SK-N-SH treated with all-trans-retinoic acid at 6 μM for 48 hours (cell line): Measurements from ENCODE around the gene KIAA1217.
"Not testable (repeated sequence)": the region's sequence is repeated elsewhere in the genome, so short reads cannot be mapped to it uniquely, and the experiment has no call there.

ENCODE experiments used
- ATAC-seq: fragments of 200-7000 bp; cut with Tn5 transposase; 3 replicates; pipeline ENCODE4 v1.9.1; 2020; ENCODE audit warnings: mild to moderate bottlenecking, moderate library complexity
- ARNTL ChIP-seq: fragments of 450-650 bp; formaldehyde crosslinking; IDR thresholded peaks from 2 replicates; pipeline ENCODE4 v1.5.0; 2020; ENCODE audit warnings: low read depth, mild to moderate bottlenecking, moderate library complexity, borderline replicate concordance
- BACH2 ChIP-seq: fragments of 250-450 bp; sonication (Bioruptor Pico); IDR thresholded peaks from 2 replicates; pipeline ENCODE4 v1.9.0; 2021; ENCODE audit warnings: mild to moderate bottlenecking, borderline replicate concordance
- CREB5 ChIP-seq: fragments of 250-450 bp; sonication (Bioruptor Pico); IDR thresholded peaks from 2 replicates; pipeline ENCODE4 v1.5.1; 2020; ENCODE audit warnings: low read depth, mild to moderate bottlenecking, moderate library complexity
- CSDC2 ChIP-seq: fragments of 250-450 bp; sonication (Bioruptor Pico); IDR thresholded peaks from 2 replicates; pipeline ENCODE4 v1.5.0; 2020; ENCODE audit warnings: mild to moderate bottlenecking, moderate library complexity
- CSRNP3 ChIP-seq: fragments of 250-450 bp; sonication (Bioruptor Pico); IDR thresholded peaks from 2 replicates; pipeline ENCODE4 v1.5.1; 2021; ENCODE audit warnings: mild to moderate bottlenecking, moderate library complexity
- ESRRG ChIP-seq: fragments of 250-450 bp; sonication (Bioruptor Pico); IDR thresholded peaks from 2 replicates; pipeline ENCODE4 v1.6.1; 2021; ENCODE audit warnings: mild to moderate bottlenecking
- GLIS3 ChIP-seq: fragments of 250-450 bp; sonication (Bioruptor Pico); IDR thresholded peaks from 2 replicates; pipeline ENCODE4 v1.5.0; 2020; ENCODE audit warnings: mild to moderate bottlenecking, moderate library complexity
- ISL1 ChIP-seq: fragments of 250-450 bp; sonication (Bioruptor Pico); IDR thresholded peaks from 2 replicates; pipeline ENCODE4 v2.1.2; 2022; ENCODE audit warnings: mild to moderate bottlenecking, moderate library complexity
- OSR1 ChIP-seq: fragments of 250-450 bp; sonication (Bioruptor Pico); IDR thresholded peaks from 2 replicates; pipeline ENCODE4 v1.8.0; 2022; ENCODE audit warnings: moderate library complexity, mild to moderate bottlenecking, inconsistent platforms
- PATZ1 ChIP-seq: fragments of 250-450 bp; sonication (Bioruptor Pico); IDR thresholded peaks from 2 replicates; pipeline ENCODE4 v1.8.0; 2020; ENCODE audit warnings: mild to moderate bottlenecking, moderate library complexity, borderline replicate concordance
- POU6F1 ChIP-seq: fragments of 250-450 bp; sonication (Bioruptor Pico); IDR thresholded peaks from 2 replicates; pipeline ENCODE4 v1.8.0; 2021; ENCODE audit warnings: low read depth, mild to moderate bottlenecking, moderate library complexity, borderline replicate concordance
- PPARA ChIP-seq: fragments of 250-450 bp; sonication (Bioruptor Pico); IDR thresholded peaks from 2 replicates; pipeline ENCODE4 v1.5.0; 2020; ENCODE audit warnings: mild to moderate bottlenecking, borderline replicate concordance
- RARB ChIP-seq: fragments of 250-450 bp; sonication (Bioruptor Pico); IDR thresholded peaks from 2 replicates; pipeline ENCODE4 v1.8.0; 2021; ENCODE audit warnings: mild to moderate bottlenecking, moderate library complexity
- SNAI2 ChIP-seq: fragments of 250-450 bp; sonication (Bioruptor Pico); IDR thresholded peaks from 2 replicates; pipeline ENCODE4 v1.5.0; 2020; ENCODE audit warnings: mild to moderate bottlenecking, moderate library complexity
- TCF4 ChIP-seq: fragments of 250-450 bp; sonication (Bioruptor Pico); IDR thresholded peaks from 2 replicates; pipeline ENCODE4 v1.8.0; 2021; ENCODE audit warnings: mild to moderate bottlenecking, moderate library complexity, borderline replicate concordance
- TOX ChIP-seq: fragments of 250-450 bp; sonication (Bioruptor Pico); IDR thresholded peaks from 2 replicates; pipeline ENCODE4 v1.8.0; 2021; ENCODE audit warnings: mild to moderate bottlenecking, moderate library complexity, borderline replicate concordance
- TSHZ2 ChIP-seq: fragments of 250-450 bp; sonication (Bioruptor Pico); IDR thresholded peaks from 2 replicates; pipeline ENCODE4 v1.5.0; 2020; ENCODE audit warnings: mild to moderate bottlenecking, moderate library complexity
- ZC3H10 ChIP-seq: fragments of 250-450 bp; sonication (Bioruptor Pico); IDR thresholded peaks from 2 replicates; pipeline ENCODE4 v1.5.1; 2021; ENCODE audit warnings: mild to moderate bottlenecking, moderate library complexity
- ZFP3 ChIP-seq: fragments of 250-450 bp; sonication (Bioruptor Pico); IDR thresholded peaks from 2 replicates; pipeline ENCODE4 v1.5.0; 2020; ENCODE audit warnings: mild to moderate bottlenecking, moderate library complexity
- ZFP30 ChIP-seq: fragments of 450-650 bp; formaldehyde crosslinking; IDR thresholded peaks from 2 replicates; pipeline ENCODE4 v1.5.0; 2022; ENCODE audit warnings: mild to moderate bottlenecking, moderate library complexity
- ZNF565 ChIP-seq: fragments of 450-650 bp; formaldehyde crosslinking; conservative IDR thresholded peaks from 2 replicates; pipeline ENCODE4 v1.5.0; 2020; ENCODE audit warnings: low read depth, mild to moderate bottlenecking, moderate library complexity
- ZNF70 ChIP-seq: fragments of 450-650 bp; formaldehyde crosslinking; IDR thresholded peaks from 2 replicates; pipeline ENCODE4 v1.5.0; 2020; ENCODE audit warnings: mild to moderate bottlenecking, moderate library complexity
- ZNF8 ChIP-seq: fragments of 450-650 bp; formaldehyde crosslinking; IDR thresholded peaks from 2 replicates; pipeline ENCODE4 v1.5.0; 2020; ENCODE audit warnings: mild to moderate bottlenecking, moderate library complexity

Gene KIAA1217

GRCh38 chr10:24334279-24334939 is 125.5 kb downstream of the KIAA1217 start:
- ATAC-seq = no peak
- TF ChIP-seq ARNTL (CRISPR knock-in tag) (no peak), TOX (no peak), TCF4 (CRISPR knock-in tag) (no peak), GLIS3 (CRISPR knock-in tag) (no peak), ZC3H10 (CRISPR knock-in tag) (no peak), CSDC2 (CRISPR knock-in tag) (no peak), BACH2 (no peak), TSHZ2 (CRISPR knock-in tag) (no peak), POU6F1 (no peak), OSR1 (no peak), ZNF565 (CRISPR knock-in tag) (no peak), ZNF70 (no peak), ZFP30 (no peak), ZFP3 (CRISPR knock-in tag) (no peak), PPARA (CRISPR knock-in tag) (no peak), ZNF8 (no peak), CSRNP3 (CRISPR knock-in tag) (no peak), PATZ1 (CRISPR knock-in tag) (no peak), RARB (CRISPR knock-in tag) (no peak)

- ATAC-seq = not testable (repeated sequence)
Observed at GRCh38 chr10:24337723-24338122, 128.8 kb downstream of the KIAA1217 start.

- ATAC-seq = no peak
- no peak for TF ChIP-seq POU6F1
- no peak for TF ChIP-seq PPARA (CRISPR knock-in tag)
- TF ChIP-seq CREB5 (CRISPR knock-in tag) = no peak
- TF ChIP-seq CSRNP3 (CRISPR knock-in tag) = no peak
- TF ChIP-seq SNAI2 (CRISPR knock-in tag) = no peak
- TF ChIP-seq TCF4 (CRISPR knock-in tag) = no peak
- no peak for TF ChIP-seq TSHZ2 (CRISPR knock-in tag)
- TF ChIP-seq ISL1 (CRISPR knock-in tag) = no peak
- no peak for TF ChIP-seq ZNF8
- no peak for TF ChIP-seq GLIS3 (CRISPR knock-in tag)
- no peak for TF ChIP-seq ESRRG (CRISPR knock-in tag)
- TF ChIP-seq ZC3H10 (CRISPR knock-in tag) = no peak
- TF ChIP-seq ARNTL (CRISPR knock-in tag) = no peak
Observed at GRCh38 chr10:24339387-24339786, 130.4 kb downstream of the KIAA1217 start.
